Brain microvascular endothelial cell (primary cell): ENCODE results near the gene FAM204A.

ENCODE experiments used
- DNase-seq: peaks from one replicate; pipeline ENCODE4 v3.0.0-alpha.2; 2020
- H3K27ac ChIP-seq: fragments of 250-450 bp; sonication (Bioruptor Pico); 2 replicates; pipeline ENCODE4 v1.5.1; 2020; ENCODE audit warnings: mild to moderate bottlenecking, moderate library complexity
- H3K27me3 ChIP-seq: fragments of 250-450 bp; sonication (Bioruptor Pico); replicated peaks from 2 replicates; pipeline ENCODE4 v1.5.1; 2020; ENCODE audit warnings: mild to moderate bottlenecking
- H3K36me3 ChIP-seq: fragments of 250-450 bp; sonication (Bioruptor Pico); replicated peaks from 2 replicates; pipeline ENCODE4 v1.5.1; 2020; ENCODE audit warnings: mild to moderate bottlenecking
- H3K4me3 ChIP-seq: 2 replicates; pipeline ENCODE4 v1.5.1; 2011; ENCODE audit warnings: low read depth, mild to moderate bottlenecking, control low read depth, low read length, moderate library complexity
- CTCF ChIP-seq: IDR thresholded peaks from 2 replicates; pipeline ENCODE4 v1.5.1; 2011; ENCODE audit warnings: low read depth, mild to moderate bottlenecking, moderate library complexity, low read length, control low read depth, inconsistent platforms; ENCODE audit errors: missing control alignments
- in situ Hi-C: cut with HindIII; loops from 2 replicates; pipeline ENCODE4 v1.10.0; 2017; ENCODE audit warnings: low sequenced_read_pairs, low pct_ligation_motif_present

The FAM204A gene

GRCh38 chr10:118251791-118252190, 90.3 kb downstream of the FAM204A start:
- in situ Hi-C loops = no loop called here
- no peak for TF ChIP-seq CTCF
- Histone ChIP-seq H3K4me3 (no peak overlapping the region), H3K27me3 (peaks cover 2% of the 10 kb centered on the region), H3K36me3 (no peaks in the 10 kb centered on the region), H3K27ac (no peak overlapping the region)
- DNase-seq = no peak

DNA sequence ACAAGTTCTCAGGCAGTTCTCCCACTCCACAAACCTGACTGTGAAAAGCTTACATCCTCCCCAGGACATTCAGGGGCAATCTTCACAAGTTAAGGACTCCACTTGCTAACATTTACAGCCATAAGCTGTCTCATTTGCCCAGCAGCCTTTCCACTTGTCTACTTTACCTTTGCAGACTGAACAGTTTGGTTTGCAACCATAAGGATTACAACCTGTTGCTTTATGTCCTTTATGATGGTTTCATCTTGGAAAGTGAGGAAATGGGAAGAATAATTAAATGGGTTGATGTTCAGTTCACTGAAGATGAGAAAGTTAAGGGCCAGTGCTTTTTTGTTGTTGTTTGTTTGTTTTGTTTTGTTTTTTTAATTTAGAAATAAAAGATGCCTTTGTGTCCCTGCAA, 92.4 kb downstream of the FAM204A start:
- no peaks in the 10 kb centered on the region for H3K36me3 ChIP-seq
- in situ Hi-C loops = no loop called here
- peaks cover 6% of the 10 kb centered on the region for H3K27me3 ChIP-seq
- no peak for TF ChIP-seq CTCF
- no peak overlapping the region for H3K4me3 ChIP-seq
- H3K27ac ChIP-seq = no peak overlapping the region
- no peak for DNase-seq
